GM12874 (cell line): Measurements from ENCODE around the gene SFR1.

Experiments
- CTCF ChIP-seq: IDR thresholded peaks from 2 replicates; pipeline ENCODE4 v1.5.1; 2011; ENCODE audit warnings: low read depth, mild to moderate bottlenecking, control low read depth, low read length, moderate library complexity; ENCODE audit not compliant: insufficient read depth

Gene SFR1, protein sequence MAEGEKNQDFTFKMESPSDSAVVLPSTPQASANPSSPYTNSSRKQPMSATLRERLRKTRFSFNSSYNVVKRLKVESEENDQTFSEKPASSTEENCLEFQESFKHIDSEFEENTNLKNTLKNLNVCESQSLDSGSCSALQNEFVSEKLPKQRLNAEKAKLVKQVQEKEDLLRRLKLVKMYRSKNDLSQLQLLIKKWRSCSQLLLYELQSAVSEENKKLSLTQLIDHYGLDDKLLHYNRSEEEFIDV

DNA sequence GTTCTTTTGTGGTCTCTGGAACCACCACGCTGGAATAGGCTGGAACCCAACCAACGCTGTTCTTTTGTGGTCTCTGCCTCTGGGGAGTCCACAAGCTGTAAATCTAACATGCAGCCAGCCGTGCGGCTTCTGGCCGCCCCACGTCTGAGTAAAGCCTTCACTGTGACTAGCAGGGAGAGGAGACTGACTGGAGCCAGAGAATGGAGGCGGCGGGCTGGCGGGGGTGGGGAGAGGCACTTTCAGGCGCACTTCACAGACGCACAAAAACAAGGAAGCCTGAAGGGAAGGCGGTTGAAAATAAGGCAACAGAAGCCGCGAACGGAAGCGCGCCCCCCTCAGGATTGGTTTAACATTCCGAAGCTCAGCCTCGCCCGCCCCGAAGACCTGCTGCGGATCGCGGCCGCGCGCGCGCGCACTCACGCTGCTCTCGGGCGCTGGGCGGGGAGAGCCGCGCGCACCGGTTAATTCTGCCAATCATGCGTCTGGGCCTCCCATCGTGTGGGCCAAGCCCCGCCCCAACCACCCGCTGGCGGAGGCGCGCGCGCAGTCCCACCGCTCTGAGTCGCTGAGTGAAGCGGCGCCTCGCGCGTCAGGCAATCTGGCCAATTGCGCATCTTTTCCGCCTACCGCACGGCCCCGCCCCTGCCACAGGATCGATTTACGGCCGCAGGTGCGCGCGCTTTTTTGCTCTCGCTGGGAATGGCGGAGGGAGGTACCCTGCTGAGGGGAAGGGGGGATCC is at the start of gene SFR1:
Gene SFR1 (plus strand): TSS at position 687 of the 740 bp plus-strand sequence. CDS start 13 bp downstream, at position 700.
- TF ChIP-seq CTCF: peak; percentile 71

- TF ChIP-seq CTCF: no peak
Observed at GRCh38 chr10:104072786-104073185, 49.2 kb upstream of the SFR1 start.

DNA sequence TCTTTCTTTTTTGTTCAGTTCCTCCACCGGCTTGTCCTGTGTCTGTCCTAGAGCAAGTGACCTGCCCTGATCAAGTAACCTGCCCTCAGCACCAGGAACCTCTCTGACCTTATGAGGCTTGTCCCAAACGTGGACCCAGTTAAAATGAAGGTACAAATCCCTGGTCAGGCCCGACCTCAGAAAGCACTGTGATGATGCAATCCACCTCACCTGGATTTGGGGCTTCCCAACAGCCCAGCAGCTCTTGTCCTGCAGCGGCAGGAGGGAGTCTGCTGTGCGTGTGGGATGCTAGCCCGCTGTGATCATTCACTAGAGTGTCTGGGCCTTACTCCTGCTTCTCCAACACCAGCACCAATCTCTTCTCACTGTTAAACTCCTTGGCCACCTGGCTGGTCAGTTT is 47.5 kb upstream of the SFR1 start:
- TF ChIP-seq CTCF: no peak

DNA sequence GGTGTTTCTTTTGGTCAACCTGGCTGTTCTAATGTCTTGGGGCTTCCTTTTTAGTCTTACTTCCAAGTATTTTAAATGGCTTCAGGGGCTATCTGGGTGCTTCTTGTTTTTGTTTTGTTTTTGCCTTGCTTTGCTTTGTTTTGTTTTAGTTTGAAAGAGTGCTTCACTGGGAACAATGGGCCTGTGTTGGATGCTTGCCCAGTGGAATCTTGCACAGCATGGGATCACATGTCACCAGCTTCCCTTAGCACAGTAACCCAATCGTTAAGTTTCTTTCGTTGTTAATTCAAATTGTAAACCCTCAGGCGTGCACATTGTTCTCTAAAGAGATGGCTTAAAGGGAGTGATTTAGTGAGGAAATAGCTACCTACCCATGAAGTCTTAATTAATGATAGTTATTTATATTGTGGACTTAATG is 45.2 kb upstream of the SFR1 start:
- no peak for TF ChIP-seq CTCF

DNA sequence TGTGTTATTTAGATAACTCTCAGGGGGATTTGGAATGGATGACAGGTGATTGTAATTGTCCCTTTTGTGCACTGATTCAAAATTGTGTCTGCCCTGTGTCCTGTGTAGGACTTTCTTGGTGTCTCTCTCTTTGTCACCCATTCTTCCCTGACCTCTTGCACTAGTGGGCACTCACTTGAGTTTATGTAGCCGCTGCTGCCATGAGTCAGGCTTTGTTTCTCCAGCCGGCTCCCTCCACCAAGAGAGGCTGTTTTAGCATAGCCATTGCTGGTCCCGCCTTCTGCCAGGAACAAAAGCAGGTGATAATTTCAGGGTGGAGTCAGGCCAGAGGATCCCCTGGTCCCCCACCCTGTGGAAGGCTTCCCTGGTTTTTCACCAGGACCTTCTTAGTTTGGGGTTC is 44.7 kb upstream of the SFR1 start:
- TF ChIP-seq CTCF: no peak

DNA sequence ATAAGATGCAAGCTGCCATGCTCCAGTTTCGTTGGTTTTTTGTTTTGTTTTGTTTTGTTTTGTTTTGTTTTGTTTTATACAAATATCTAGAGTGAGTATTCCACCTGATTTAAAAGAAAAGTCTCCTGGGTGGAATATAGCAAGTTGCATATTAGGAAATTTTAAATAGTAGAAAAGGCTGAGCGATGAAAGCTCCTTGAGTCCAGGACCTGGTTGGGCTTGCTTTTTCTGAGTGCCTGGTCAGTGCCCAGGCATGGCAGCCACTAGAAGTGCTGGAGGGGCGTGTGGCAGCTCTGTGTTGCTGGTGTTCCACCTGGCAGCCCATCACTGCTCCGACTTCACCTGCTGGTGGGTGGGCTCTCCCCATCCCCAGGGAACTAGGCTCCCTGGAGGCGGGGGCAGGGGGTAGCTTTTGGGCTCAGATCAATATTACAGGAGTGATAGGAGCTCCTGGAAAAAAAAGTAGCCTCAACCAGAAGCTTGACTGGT is 44.3 kb upstream of the SFR1 start:
- no peak for TF ChIP-seq CTCF

DNA sequence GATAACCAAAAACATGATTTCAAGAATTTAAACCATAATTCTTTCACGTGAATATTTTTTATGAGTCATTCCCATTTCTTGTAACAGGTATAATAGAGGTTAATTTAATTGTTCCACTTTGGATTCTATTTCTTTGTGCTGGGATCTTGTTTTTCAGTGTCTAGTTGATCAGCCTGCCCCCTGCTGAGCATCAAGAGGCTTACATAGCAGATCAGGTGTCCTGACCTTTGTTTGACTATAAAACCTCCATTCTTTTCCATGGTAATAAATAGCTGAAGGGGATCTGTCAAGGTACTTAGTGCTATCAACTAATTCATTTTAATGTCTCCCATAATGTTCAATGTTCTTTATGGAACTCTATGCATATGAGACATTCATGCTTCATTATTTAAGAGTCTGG is 41.2 kb upstream of the SFR1 start:
- TF ChIP-seq CTCF: peak; percentile 31; the same call in 1 of the 2 replicates
